Activated CD8-positive, alpha-beta T cell treated with anti-CD3 and anti-CD28 coated beads for 36 hours (primary cell): ENCODE measurements around the gene CMSS1. TPM values are rescaled to one million over a fixed set of nuclear protein-coding genes. Genes with fewer than 3 reads are reported as not detected.

Experiments used
- ATAC-seq: fragments of 200-7000 bp; cut with Tn5 transposase; one replicate; pipeline ENCODE4 v1.10.0; 2021; ENCODE audit warnings: mild to moderate bottlenecking, moderate library complexity
- CTCF ChIA-PET: fragments of 350-600 bp; sonication (Branson Sonifier 250); formaldehyde crosslinking; loops from one replicate; lab custom pipeline; 2021; ENCODE audit warnings: antibody characterized with exemption; lab: Charles Lee
- POLR2A ChIA-PET: fragments of 350-600 bp; sonication (Branson Sonifier 250); formaldehyde crosslinking; loops from one replicate; lab custom pipeline; 2021; ENCODE audit warnings: antibody characterized with exemption; lab: Charles Lee
- DNase-seq: peaks from one replicate; pipeline ENCODE4 v3.0.0-alpha.2; 2020
- H3K27ac Mint-ChIP-seq: one replicate; pipeline ENCODE4 v1.8.0; 2021; ENCODE audit warnings: mild to moderate bottlenecking, mixed read lengths
- H3K27me3 Mint-ChIP-seq: one replicate; pipeline ENCODE4 v1.8.0; 2021; ENCODE audit warnings: mixed read lengths
- H3K36me3 Mint-ChIP-seq: one replicate; pipeline ENCODE4 v1.8.0; 2021; ENCODE audit warnings: low read depth, mixed read lengths
- H3K4me1 Mint-ChIP-seq: one replicate; pipeline ENCODE4 v1.8.0; 2021; ENCODE audit warnings: low read depth, mixed read lengths
- H3K4me3 Mint-ChIP-seq: one replicate; pipeline ENCODE4 v1.8.0; 2021; ENCODE audit warnings: mild to moderate bottlenecking, moderate library complexity, mixed read lengths
- H3K9me3 Mint-ChIP-seq: one replicate; pipeline ENCODE4 v1.8.0; 2021; ENCODE audit warnings: mixed read lengths
- CTCF ChIP-seq: fragments of 200-600 bp; IDR thresholded peaks from one replicate; pipeline ENCODE4 v1.8.0; 2022; ENCODE audit warnings: antibody characterized with exemption, mild to moderate bottlenecking
- intact Hi-C: fragments of 100-400 bp; cut with micrococcal nuclease; formaldehyde crosslinking; loops from one replicate; pipeline ENCODE4 v1.10.0; 2022
- total RNA-seq, 2 experiments: library from RNA; stranded (reverse); gene quantifications; one replicate each; pipeline ENCODE4 v1.2.3, GENCODE V29; 2021

Gene CMSS1
- total RNA-seq, 2 experiments from 2014 or later: 93.9 to 110 TPM

- Mint-ChIP-seq H3K36me3 (peaks cover 8% of the 10 kb centered on the region), H3K27me3 (no peaks in the 10 kb centered on the region), H3K27ac (no peak overlapping the region), H3K9me3 (no peaks in the 10 kb centered on the region), H3K4me3 (no peak overlapping the region), H3K4me1 (peaks cover 18% of the 10 kb centered on the region)
- DNase-seq (no peak), ATAC-seq (no peak)
- POLR2A ChIA-PET: no interaction called here
- intact Hi-C loops: no loop called here
- TF ChIP-seq CTCF: no peak
- CTCF ChIA-PET: no interaction called here
Measured at GRCh38 chr3:99883138-99883461, 65.4 kb downstream of the CMSS1 start.

GRCh38 chr3:99883693-99884092, 66.0 kb downstream of the CMSS1 start:
- CTCF ChIA-PET: interaction anchor here (1.4 kb wide), 1 partner anchor 10 kb away, joined by 3 read pairs; no protein-coding TSS in a partner anchor
- intact Hi-C loops: no loop called here
- no peak for TF ChIP-seq CTCF

GRCh38 chr3:99884484-99884883, 66.8 kb downstream of the CMSS1 start:
- Mint-ChIP-seq H3K36me3 (peaks cover 8% of the 10 kb centered on the region), H3K9me3 (no peaks in the 10 kb centered on the region), H3K4me3 (no peak overlapping the region), H3K27me3 (no peaks in the 10 kb centered on the region), H3K4me1 (peaks cover 18% of the 10 kb centered on the region), H3K27ac (no peak overlapping the region)
- CTCF ChIA-PET: interaction anchor here (1.4 kb wide), 1 partner anchor 9 kb away, joined by 3 read pairs; no protein-coding TSS in a partner anchor
- ATAC-seq (no peak), DNase-seq (no peak)
- intact Hi-C loops: no loop called here
- POLR2A ChIA-PET: interaction anchor here (0.7 kb wide), 1 partner anchor 455 kb away, joined by 6 read pairs; no protein-coding TSS in a partner anchor
- no peak for TF ChIP-seq CTCF

More at GRCh38 chr3:99883693-99884092, 66.0 kb downstream of the CMSS1 start:
- Mint-ChIP-seq H3K27ac (no peak overlapping the region), H3K36me3 (peaks cover 8% of the 10 kb centered on the region), H3K4me1 (peaks cover 18% of the 10 kb centered on the region), H3K27me3 (no peaks in the 10 kb centered on the region), H3K4me3 (no peak overlapping the region), H3K9me3 (no peaks in the 10 kb centered on the region)
- ATAC-seq (no peak), DNase-seq (no peak)
- POLR2A ChIA-PET: interaction anchor here (0.7 kb wide), 1 partner anchor 456 kb away, joined by 6 read pairs; no protein-coding TSS in a partner anchor

- no peak overlapping the region for H3K27ac Mint-ChIP-seq
- H3K27me3 Mint-ChIP-seq: no peaks in the 10 kb centered on the region
- DNase-seq: no peak
- TF ChIP-seq CTCF: no peak
- no peak for ATAC-seq
- intact Hi-C loops: no loop called here
- peaks cover 18% of the 10 kb centered on the region for H3K4me1 Mint-ChIP-seq
- H3K9me3 Mint-ChIP-seq: no peaks in the 10 kb centered on the region
- ChIA-PET CTCF (interaction anchor here (1.4 kb wide), 1 partner anchor 9 kb away, joined by 3 read pairs; no protein-coding TSS in a partner anchor), POLR2A (no interaction called here)
- no peak overlapping the region for H3K4me3 Mint-ChIP-seq
- H3K36me3 Mint-ChIP-seq: peaks cover 8% of the 10 kb centered on the region
Measured at GRCh38 chr3:99885085-99885484, 67.4 kb downstream of the CMSS1 start.

- Mint-ChIP-seq H3K4me3 (no peak overlapping the region), H3K9me3 (no peaks in the 10 kb centered on the region), H3K4me1 (peaks cover 18% of the 10 kb centered on the region), H3K27ac (no peak overlapping the region), H3K36me3 (peaks cover 8% of the 10 kb centered on the region), H3K27me3 (no peaks in the 10 kb centered on the region)
- CTCF ChIA-PET: no interaction called here
- intact Hi-C loops: no loop called here
- DNase-seq (no peak), ATAC-seq (no peak)
- no peak for TF ChIP-seq CTCF
- POLR2A ChIA-PET: no interaction called here
Measured at GRCh38 chr3:99885851-99886250, 68.2 kb downstream of the CMSS1 start.
